ENCODE results near the gene DMGDH.
"Not testable (repeated sequence)": the region's sequence is repeated elsewhere in the genome, so short reads cannot be mapped to it uniquely, and the experiment has no call there.

Gene DMGDH

GRCh38 chr5:79014631-79015030 is 54.8 kb downstream of the DMGDH start:
- no peak for DNase-seq (ENCODE audit: low read depth in 2 of 3, low spot score in 2 of 3)

GRCh38 chr5:79011869-79012268 is 57.6 kb downstream of the DMGDH start:
- no peak for DNase-seq (ENCODE audit: low read depth in 2 of 3, low spot score in 2 of 3)

- no peak for DNase-seq (ENCODE audit: low read depth in 2 of 3, low spot score in 2 of 3)
These were observed 58.1 kb downstream of the DMGDH start for GRCh38 chr5:79011219-79011836.

GRCh38 chr5:79008362-79008761 is 61.1 kb downstream of the DMGDH start:
- DNase-seq (ENCODE audit: low read depth in 2 of 3, low spot score in 2 of 3): no peak

- no peak for DNase-seq (ENCODE audit: low read depth in 2 of 3, low spot score in 2 of 3)
These were observed 61.6 kb downstream of the DMGDH start for GRCh38 chr5:79007872-79008271.

- DNase-seq (ENCODE audit: low read depth in 2 of 3, low spot score in 2 of 3): no peak
These were observed 63.4 kb downstream of the DMGDH start for GRCh38 chr5:79005936-79006631.

- no peak for DNase-seq (ENCODE audit: low read depth in 2 of 3, low spot score in 2 of 3)
These were observed 64.3 kb downstream of the DMGDH start for GRCh38 chr5:79005151-79005550.

GRCh38 chr5:79002374-79002773 is 67.1 kb downstream of the DMGDH start:
- DNase-seq (ENCODE audit: low read depth in 2 of 3, low spot score in 2 of 3): no peak

GRCh38 chr5:79001471-79001870 is 68.0 kb downstream of the DMGDH start:
- DNase-seq (ENCODE audit: low read depth in 2 of 3, low spot score in 2 of 3): no peak

- no peak for DNase-seq (ENCODE audit: low read depth in 2 of 3, low spot score in 2 of 3)
These were observed 72.4 kb downstream of the DMGDH start for GRCh38 chr5:78997090-78997489.

- no peak for DNase-seq (ENCODE audit: low read depth in 2 of 3, low spot score in 2 of 3)
These were observed 73.9 kb downstream of the DMGDH start for GRCh38 chr5:78995521-78996007.

- DNase-seq (ENCODE audit: low read depth in 2 of 3, low spot score in 2 of 3): no peak
These were observed 76.3 kb downstream of the DMGDH start for GRCh38 chr5:78993165-78993564.

- DNase-seq (ENCODE audit: low read depth in 2 of 3, low spot score in 2 of 3): no peak
These were observed 77.3 kb downstream of the DMGDH start for GRCh38 chr5:78992146-78992545.

GRCh38 chr5:78989080-78989479 is 80.4 kb downstream of the DMGDH start:
- DNase-seq (ENCODE audit: low read depth in 2 of 3, low spot score in 2 of 3): no peak

GRCh38 chr5:78985725-78986223 is 83.7 kb downstream of the DMGDH start:
- DNase-seq (ENCODE audit: low read depth in 2 of 3, low spot score in 2 of 3): peak; percentile 24 to 38 (median 29)

- DNase-seq (ENCODE audit: low read depth in 2 of 3, low spot score in 2 of 3): peak; percentile 20 to 54 (median 41)
These were observed 84.3 kb downstream of the DMGDH start, which contains the start of gene ARSB for GRCh38 chr5:78985116-78985724. TSS of gene ARSB (minus strand) at chr5:78985310. CDS start at chr5:78985248, 62 bp downstream.

GRCh38 chr5:78984439-78985115 is 84.9 kb downstream of the DMGDH start:
- peak; percentile 37 to 74 (median 49) for DNase-seq (ENCODE audit: low read depth in 2 of 3, low spot score in 2 of 3)

GRCh38 chr5:78983601-78984438 is 85.7 kb downstream of the DMGDH start:
- DNase-seq (ENCODE audit: low read depth in 2 of 3, low spot score in 2 of 3): no peak

- not testable (repeated sequence) for DNase-seq (ENCODE audit: low read depth in 2 of 3, low spot score in 2 of 3)
These were observed 86.3 kb downstream of the DMGDH start for GRCh38 chr5:78983194-78983593.

GRCh38 chr5:78979909-78980308 is 89.6 kb downstream of the DMGDH start:
- DNase-seq (ENCODE audit: low read depth in 2 of 3, low spot score in 2 of 3): no peak
